HT1080 (cell line): ENCODE results near the gene HDAC4. TPM values are rescaled to one million over a fixed set of nuclear protein-coding genes. Genes with fewer than 3 reads are reported as not detected.

Source experiments
- DNase-seq: peaks from one replicate; pipeline ENCODE4 v3.0.0-alpha.2; 2015; ENCODE audit warnings: low read depth
- total RNA-seq: library from RNA; depleted of rRNA; stranded (reverse); fragments of >200 nt; shearing (Covaris generic); gene quantifications from 2 replicates; pipeline ENCODE4 v1.2.3, GENCODE V29; 2014

Gene HDAC4
- total RNA-seq, 1 experiment from 2014 or later = 2.8 TPM

GRCh38 chr2:239102266-239102665 is 298.6 kb downstream of the HDAC4 start:
- DNase-seq = no peak

GRCh38 chr2:239101807-239102206 is 299.0 kb downstream of the HDAC4 start:
- no peak for DNase-seq

DNA sequence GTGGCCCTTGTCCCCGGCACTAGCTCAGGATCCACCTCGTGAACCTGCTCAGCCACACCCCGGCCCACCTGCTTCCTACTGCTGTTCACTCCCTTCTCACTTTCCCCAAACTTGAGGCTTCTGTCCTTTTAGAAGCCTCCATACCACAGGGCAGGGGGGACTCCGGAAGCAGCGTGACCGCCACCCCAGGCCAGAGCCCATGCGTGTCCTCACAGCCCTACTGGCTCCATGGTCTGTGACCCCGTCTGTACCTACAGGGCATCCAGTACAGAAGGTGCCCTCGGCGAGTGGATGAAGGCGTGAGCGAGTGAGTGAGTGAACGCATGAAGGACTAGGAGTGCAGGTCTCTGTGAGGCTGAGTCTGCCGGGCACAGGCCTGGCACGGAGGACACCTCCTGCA is 299.7 kb downstream of the HDAC4 start:
- DNase-seq = no peak

DNA sequence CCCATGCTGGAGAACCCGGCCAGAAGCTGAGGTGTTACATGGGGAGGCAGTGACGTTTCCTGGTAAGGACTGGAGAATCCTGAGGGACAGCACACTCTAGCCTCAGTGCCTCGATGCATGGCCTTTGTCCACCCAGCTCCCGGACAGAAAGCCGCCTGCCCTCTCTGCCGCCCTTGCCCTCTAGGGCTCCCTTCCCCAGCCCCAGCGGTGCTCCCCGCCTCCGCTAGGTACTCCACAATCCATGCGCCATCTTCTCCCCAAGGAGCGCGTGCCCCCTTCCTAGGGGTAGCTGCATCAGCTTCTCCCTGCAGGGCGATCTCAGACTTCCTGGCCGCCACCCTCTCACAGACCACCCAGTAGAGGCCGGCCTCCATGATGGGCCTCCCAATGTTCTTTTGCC is 301.3 kb downstream of the HDAC4 start:
- DNase-seq = no peak

DNA sequence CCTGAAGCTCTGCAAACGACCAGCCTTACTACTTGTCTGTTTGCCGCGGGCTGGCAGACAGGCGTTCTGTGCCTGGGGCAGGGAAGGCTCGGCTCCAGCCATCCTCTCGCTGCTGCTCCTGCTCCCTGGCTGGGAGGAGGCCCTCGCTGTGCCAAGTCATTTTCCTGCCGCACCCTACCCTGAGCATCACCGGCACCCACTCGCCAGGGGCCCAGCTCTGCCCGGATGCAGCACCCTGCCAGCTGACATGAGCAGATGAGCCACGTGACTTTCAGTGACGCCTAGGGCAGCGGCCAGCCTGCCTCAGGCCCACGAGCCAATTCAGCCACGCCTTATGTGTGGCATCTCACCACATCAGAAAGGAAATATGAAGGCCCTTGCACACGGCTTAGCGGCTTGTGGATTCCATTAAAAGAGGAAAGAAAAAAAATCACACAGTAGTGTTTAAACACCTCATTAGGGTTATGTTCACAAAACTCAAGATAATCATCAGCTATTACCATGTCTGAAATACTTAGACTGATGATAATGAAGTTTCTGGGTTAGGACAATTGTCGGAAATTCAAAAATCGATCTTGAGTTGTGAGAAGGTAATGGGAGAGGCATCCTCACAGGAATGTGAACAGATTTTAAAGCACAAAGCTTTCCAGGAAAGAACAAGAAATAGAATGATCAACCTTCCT is 302.4 kb downstream of the HDAC4 start:
- DNase-seq = no peak

- DNase-seq = no peak
Observed at GRCh38 chr2:239097428-239097696, 303.5 kb downstream of the HDAC4 start.

DNA sequence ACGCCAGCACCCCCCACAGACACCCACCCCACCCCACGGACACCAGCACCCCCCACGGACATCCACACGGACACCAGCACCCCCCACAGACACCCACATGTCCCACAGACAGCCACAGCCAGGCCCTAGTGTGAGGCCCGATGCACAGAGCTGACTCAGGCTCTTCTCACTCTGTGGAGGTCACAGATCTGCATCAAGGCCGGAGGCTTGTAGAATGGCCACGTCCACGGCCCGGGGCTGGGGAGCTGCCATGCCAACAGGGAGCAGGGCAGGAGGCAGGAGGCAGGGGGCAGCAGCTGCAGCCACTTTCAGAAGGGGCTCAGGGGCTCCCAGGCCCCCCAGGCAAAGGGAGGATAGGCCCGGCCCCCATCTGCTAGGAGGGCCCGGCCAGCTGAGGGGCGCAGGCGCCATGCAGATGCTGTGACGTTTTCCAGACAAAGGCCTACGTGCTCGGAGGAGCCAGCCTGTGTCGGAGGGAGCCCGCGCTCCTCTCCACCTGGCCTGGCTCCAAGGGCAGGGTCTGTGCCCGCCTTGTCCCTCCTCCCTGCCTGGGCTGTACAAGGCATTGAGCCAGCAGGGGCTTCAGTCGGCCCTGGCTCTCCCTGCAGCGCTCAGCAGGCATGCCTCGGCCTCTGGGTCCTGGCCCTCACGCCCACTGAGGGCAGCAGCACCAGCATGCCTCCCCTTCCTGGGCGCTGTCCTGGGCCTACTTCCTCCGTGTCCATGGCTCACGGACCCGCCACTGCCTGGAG is 304.0 kb downstream of the HDAC4 start:
- no peak for DNase-seq

DNA sequence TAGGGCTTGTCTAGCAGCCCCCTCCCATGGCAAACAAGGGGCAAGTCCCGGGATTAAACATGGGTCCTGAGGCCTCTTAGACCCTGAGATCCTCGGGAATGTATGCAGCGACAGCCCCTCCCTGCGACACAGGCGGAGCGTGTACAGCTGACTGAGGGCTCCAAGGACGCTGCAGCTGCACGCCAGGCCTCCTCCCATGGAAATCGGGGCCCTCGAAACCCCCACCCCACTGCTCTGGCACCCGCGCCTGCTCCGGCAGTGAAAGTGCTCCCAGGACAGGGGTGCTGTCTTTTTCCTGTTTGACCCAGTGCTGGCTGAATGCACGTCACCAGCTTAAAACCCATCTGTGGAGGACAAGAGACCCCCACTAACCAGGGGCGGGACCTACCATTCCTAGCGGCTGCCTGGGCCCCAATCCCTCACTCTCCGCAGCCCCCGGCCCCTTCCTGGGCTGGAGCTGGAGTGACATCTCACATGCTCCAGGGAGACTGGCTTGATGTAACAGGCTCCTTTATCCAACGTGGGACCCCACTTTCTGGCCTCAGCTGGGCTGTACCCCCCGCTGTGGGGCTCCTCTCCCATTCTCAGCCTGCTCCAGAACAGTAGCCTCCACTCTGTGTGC is 305.2 kb downstream of the HDAC4 start:
- DNase-seq = no peak

DNA sequence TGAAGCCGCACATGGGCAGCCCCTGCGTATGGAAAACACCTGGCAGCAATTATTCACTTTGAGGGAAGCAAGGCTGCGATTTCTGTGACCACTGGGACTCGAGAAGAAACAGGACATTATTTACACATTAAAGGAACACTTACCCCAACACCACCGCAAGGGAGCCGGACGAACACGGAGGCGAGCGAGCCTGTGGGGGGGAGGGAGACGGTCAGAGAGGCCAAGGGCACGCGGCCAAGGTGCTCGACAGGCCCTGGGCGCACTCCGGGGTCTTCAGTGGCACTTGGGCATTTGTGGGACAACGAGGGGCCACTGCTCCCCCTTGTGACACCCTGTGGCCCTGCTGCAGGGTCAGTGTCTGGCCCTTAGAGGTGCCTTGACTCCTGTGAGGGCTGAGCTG is 306.0 kb downstream of the HDAC4 start:
- no peak for DNase-seq

DNA sequence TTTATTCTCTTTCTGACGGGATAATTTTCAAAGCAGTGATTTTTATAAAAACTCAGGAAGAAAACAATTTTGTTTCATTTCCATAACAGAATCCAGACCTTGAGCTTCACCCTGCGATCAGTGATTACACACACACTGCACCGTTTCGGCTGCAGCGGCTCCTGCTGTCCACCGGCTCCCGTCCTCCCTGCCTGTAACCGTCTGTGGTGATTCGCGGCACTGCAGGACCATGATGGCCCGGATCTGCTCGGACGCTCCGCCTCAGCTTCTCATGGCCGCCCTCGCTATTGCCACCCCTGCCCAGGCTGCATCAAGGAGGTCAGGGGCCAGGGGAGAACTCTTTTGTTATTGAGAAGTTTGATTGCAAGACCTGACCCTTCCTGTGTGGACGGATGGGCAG is 306.9 kb downstream of the HDAC4 start:
- no peak for DNase-seq

DNA sequence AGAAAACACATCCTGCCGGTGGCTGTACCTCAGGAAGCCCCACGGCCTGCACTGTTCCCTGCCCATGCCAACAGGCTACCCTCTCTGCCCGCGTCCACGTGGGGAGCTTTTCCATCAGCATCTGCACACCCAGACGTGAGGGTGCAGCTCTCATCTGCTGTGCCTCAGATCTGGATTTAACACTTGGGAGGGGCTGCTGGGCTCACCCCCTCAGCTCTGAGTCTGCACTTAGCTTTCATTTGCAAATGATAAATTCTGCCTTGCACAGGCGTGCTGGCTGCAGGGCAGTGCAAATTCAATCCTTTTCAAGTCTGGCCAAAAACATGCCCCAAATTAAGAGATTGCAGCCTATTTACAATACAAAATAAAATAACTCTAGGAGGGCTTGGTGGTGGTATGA is 307.3 kb downstream of the HDAC4 start:
- DNase-seq = no peak

DNA sequence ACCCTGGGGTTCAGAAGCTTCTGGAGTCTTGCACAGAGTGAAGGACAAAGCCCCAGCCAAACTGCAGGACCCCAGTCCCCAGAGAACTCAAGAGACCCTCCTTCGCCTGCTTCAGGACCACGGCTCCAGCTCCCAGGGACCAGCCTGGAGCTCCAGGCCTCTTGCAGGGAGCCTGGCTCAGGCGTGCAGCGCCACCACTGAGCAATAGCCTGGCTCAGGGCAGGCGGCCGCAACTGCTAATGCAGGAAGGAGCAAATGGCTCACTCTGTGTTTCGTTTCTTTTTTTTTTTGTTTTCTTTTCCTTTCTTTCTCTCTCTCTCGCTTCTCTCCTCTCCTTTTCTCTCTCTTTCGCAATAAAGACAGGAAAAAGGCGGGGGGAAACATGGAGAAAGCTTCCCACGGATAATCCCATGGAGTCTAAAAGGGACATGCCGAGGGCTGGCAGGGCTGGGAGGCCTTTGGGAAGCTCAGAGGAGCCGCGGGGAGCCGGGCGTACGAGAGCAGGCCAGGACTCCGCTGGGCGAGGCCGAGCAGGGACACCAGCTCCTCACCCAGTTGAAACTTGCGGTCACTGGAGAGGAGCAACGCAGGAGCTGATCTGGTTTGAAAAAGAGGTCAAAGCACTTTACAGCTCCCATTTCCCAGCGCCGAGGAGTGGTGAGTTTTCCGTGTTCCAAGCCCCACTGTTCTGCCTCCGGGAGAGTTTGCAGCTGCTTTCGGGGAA is 308.1 kb downstream of the HDAC4 start:
- no peak for DNase-seq

DNA sequence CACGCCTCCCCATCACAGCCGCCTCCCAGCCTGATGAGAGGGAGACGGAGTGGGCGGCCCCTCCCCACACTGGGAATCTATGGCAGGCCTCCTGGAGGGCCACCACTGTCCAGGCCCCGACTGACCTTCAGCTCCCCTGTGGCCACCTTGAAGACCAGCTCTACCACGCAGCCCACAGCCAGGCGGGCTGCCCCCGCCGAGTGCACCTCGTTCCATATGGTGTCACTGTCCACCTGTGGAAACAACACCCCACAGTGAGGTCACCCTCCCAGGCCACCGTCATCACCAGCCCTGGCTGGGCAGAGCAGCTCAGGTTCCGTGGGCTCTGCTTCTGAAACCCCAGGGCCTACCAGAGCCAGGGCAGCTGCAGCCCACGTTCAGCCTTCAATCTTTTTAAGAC is 310.9 kb downstream of the HDAC4 start:
- DNase-seq = no peak

- DNase-seq = peak; percentile 72
Observed at GRCh38 chr2:239087046-239087710, 313.6 kb downstream of the HDAC4 start.

- no peak for DNase-seq
Observed at GRCh38 chr2:239086325-239087020, 314.3 kb downstream of the HDAC4 start.

- no peak for DNase-seq
Observed at GRCh38 chr2:239085201-239085992, 315.4 kb downstream of the HDAC4 start.

DNA sequence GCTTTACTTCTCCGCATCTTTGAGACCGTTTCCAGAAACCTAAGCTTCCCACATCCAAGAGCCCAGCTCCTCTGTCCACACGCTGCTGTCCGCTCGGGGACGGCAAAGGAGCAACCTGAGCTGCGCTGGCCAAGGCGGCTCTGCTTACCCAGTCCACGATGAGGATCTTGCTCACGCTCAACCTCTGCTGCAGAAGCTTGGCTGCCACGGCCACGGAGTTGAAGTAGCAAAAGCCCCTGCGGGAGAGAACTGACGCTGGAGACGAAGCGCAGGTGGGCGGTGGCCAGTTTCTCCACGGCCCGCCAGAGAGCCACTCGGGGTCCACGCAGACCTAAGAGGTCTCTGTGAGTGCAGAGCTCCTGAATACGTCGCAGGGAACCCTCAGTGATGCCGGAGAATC is 316.8 kb downstream of the HDAC4 start:
- DNase-seq = no peak

GRCh38 chr2:239082425-239082824 is 318.4 kb downstream of the HDAC4 start:
- no peak for DNase-seq

DNA sequence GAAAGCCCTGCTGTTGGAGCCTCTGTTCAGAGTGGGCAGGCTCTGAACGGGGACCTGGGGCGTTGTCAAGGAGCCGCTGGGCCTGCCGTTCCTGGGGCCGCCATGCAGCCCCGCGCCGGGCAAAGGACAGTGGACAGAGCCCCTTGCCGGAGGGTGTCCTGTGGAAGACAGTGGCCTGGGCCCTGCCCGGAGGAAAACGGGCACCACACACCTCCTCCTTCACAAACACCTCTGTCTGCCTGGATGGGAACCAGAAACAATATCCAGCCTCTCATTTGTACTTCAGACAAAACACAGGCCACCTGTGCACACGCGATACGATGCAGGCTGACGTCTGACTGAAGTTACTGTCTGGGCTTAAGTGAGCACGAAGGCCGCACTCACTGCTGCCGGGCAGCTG is 319.2 kb downstream of the HDAC4 start:
- no peak for DNase-seq

DNA sequence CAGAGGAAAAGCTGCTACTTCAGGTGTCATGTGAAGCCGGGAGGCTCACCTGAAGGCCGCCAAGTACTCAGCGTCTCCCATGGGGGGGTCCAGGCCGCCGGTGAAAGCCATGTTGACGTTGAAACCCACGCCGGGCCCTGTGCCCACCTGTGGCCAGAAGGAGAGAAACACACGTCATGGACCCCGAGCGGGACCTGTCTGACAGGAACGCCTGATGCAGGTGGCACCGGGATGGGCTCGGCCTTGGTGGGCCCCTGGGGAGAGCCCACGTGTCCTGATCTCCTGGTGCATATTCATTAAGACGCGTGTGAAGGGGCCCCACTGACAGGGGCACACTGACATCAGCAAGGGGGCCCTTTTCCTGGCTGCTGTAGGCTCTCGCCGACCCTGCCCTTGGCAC is 319.8 kb downstream of the HDAC4 start:
- no peak for DNase-seq
